ENCODE results near the gene DBET.
"Not testable (repeated sequence)": the region's sequence is repeated elsewhere in the genome, so short reads cannot be mapped to it uniquely, and the experiment has no call there.

DNA sequence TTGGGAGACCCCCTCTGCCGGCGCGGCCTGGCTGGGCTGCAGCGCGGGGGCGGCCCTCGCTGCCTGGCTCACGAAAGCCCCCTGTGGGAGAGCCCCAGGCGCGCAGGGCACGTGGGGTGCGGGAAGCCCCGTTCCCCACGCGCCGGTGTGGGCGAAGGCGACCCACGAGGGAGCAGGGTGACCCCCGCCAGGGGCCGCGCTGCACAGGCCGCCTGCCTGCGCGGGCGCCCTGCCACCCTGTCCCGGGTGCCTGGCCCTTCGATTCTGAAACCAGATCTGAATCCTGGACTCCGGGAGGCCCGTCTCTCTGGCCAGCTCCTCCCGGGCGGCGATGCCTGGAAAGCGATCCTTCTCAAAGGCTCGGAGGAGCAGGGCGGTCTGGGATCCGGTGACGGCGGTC is 42.3 kb upstream of the DBET start:
- TF ChIP-seq, protein P1, sequence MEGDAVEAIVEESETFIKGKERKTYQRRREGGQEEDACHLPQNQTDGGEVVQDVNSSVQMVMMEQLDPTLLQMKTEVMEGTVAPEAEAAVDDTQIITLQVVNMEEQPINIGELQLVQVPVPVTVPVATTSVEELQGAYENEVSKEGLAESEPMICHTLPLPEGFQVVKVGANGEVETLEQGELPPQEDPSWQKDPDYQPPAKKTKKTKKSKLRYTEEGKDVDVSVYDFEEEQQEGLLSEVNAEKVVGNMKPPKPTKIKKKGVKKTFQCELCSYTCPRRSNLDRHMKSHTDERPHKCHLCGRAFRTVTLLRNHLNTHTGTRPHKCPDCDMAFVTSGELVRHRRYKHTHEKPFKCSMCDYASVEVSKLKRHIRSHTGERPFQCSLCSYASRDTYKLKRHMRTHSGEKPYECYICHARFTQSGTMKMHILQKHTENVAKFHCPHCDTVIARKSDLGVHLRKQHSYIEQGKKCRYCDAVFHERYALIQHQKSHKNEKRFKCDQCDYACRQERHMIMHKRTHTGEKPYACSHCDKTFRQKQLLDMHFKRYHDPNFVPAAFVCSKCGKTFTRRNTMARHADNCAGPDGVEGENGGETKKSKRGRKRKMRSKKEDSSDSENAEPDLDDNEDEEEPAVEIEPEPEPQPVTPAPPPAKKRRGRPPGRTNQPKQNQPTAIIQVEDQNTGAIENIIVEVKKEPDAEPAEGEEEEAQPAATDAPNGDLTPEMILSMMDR (conservative IDR thresholded peaks at IDR 0.05; ENCODE audit: low read depth, low read length) = not testable (repeated sequence)
- not testable (repeated sequence) for TF ChIP-seq RFX5 (IDR thresholded peaks at IDR 0.05; ENCODE audit: low read depth, low read length)
